OCI-LY3 (cell line): ENCODE data around the gene EPHA3.

Experiments used
- H2AFZ ChIP-seq: fragments of 200-600, 300-600 bp; shearing (Covaris generic); 2 replicates; pipeline ENCODE4 v1.6.0; 2014; ENCODE audit warnings: antibody characterized with exemption, low read depth, low read length
- H3K27ac ChIP-seq: fragments of 200-600, 300-600 bp; sonication (generic); 2 replicates; pipeline ENCODE4 v1.5.1; 2014; ENCODE audit warnings: mild to moderate bottlenecking, low read length, moderate library complexity, mixed read lengths
- H3K27me3 ChIP-seq: fragments of 200-600, 300-600 bp; sonication (generic); 2 replicates; pipeline ENCODE4 v1.6.1; 2014; ENCODE audit warnings: low read depth, low read length, mixed read lengths
- H3K36me3 ChIP-seq: fragments of 200-600, 300-600 bp; sonication (generic); replicated peaks from 2 replicates; pipeline ENCODE3; 2014; ENCODE audit warnings: low read depth, low read length, mixed read lengths
- H3K4me1 ChIP-seq: fragments of 300-600, 200-600 bp; sonication (generic); 2 replicates; pipeline ENCODE4 v1.6.1; 2014; ENCODE audit warnings: low read length, mixed read lengths
- H3K4me2 ChIP-seq: fragments of 200-600, 300-600 bp; sonication (generic); 2 replicates; pipeline ENCODE4 v1.6.1; 2014; ENCODE audit warnings: low read length, mixed read lengths
- H3K4me3 ChIP-seq: fragments of 300-600, 200-600 bp; sonication (generic); 2 replicates; pipeline ENCODE4 v1.5.1; 2014; ENCODE audit warnings: antibody characterized with exemption, mild to moderate bottlenecking, low read length, moderate library complexity
- H3K79me2 ChIP-seq: fragments of 300-600, 200-600 bp; shearing (Covaris generic); 2 replicates; pipeline ENCODE4 v1.6.1; 2014; ENCODE audit warnings: mild to moderate bottlenecking, low read length, mixed read lengths
- H3K9ac ChIP-seq: fragments of 300-600, 200-600 bp; shearing (Covaris generic); 2 replicates; pipeline ENCODE4 v1.6.0; 2014; ENCODE audit warnings: mild to moderate bottlenecking, low read length, moderate library complexity
- H3K9me3 ChIP-seq: fragments of 200-600, 300-600 bp; shearing (Covaris generic); 2 replicates; pipeline ENCODE4 v1.6.1; 2014; ENCODE audit warnings: low read length, mixed read lengths; ENCODE audit not compliant: insufficient read depth
- H4K20me1 ChIP-seq: fragments of 200-600, 300-600 bp; sonication (generic); 2 replicates; pipeline ENCODE4 v1.6.1; 2016; ENCODE audit warnings: low read length, mixed read lengths; ENCODE audit not compliant: insufficient read depth
- CTCF ChIP-seq: fragments of 200-600, 300-600 bp; sonication (generic); IDR thresholded peaks from 2 replicates; pipeline ENCODE4 v1.5.1; 2014; ENCODE audit warnings: antibody characterized with exemption, low read length, low read depth
- EZH2phosphoT487 ChIP-seq: fragments of 200-600 bp; shearing (Covaris generic); IDR thresholded peaks from 2 replicates; pipeline ENCODE4 v1.6.1; 2018; ENCODE audit warnings: antibody characterized with exemption, mixed run types, low read depth

Gene EPHA3

GRCh38 chr3:89405176-89405575 lies 297.8 kb downstream of the EPHA3 start:
- no peaks in the 10 kb centered on the region for H4K20me1 ChIP-seq

GRCh38 chr3:89405593-89405992 lies 298.2 kb downstream of the EPHA3 start:
- Histone ChIP-seq H3K4me3 (no peak overlapping the region), H3K36me3 (no peaks in the 10 kb centered on the region), H3K4me1 (peaks cover 30% of the 10 kb centered on the region), H2AFZ (peak overlapping the region; percentile 51; the same call in 1 of the 2 replicates), H4K20me1 (no peaks in the 10 kb centered on the region), H3K27me3 (no peaks in the 10 kb centered on the region), H3K79me2 (no peaks in the 10 kb centered on the region), H3K4me2 (peak overlapping the region; percentile 56), H3K9me3 (no peaks in the 10 kb centered on the region), H3K27ac (no peak overlapping the region), H3K9ac (no peak overlapping the region)
- no peak for TF ChIP-seq CTCF
- TF ChIP-seq EZH2phosphoT487: no peak

More at GRCh38 chr3:89405176-89405575, 297.8 kb downstream of the EPHA3 start:
- H3K4me2 ChIP-seq: peak overlapping the region; percentile 56
- TF ChIP-seq EZH2phosphoT487 (no peak), CTCF (no peak)
- peaks cover 30% of the 10 kb centered on the region for H3K4me1 ChIP-seq
- no peak overlapping the region for H3K27ac ChIP-seq
- no peaks in the 10 kb centered on the region for H3K9me3 ChIP-seq
- H3K4me3 ChIP-seq: peak overlapping the region; percentile 23
- H3K9ac ChIP-seq: no peak overlapping the region
- peak overlapping the region; percentile 51; the same call in 1 of the 2 replicates for H2AFZ ChIP-seq
- no peaks in the 10 kb centered on the region for H3K36me3 ChIP-seq
- no peaks in the 10 kb centered on the region for H3K79me2 ChIP-seq
- no peaks in the 10 kb centered on the region for H3K27me3 ChIP-seq

GRCh38 chr3:89411201-89411600 lies 303.8 kb downstream of the EPHA3 start:
- Histone ChIP-seq H3K79me2 (no peaks in the 10 kb centered on the region), H2AFZ (no peak overlapping the region)

GRCh38 chr3:89414270-89414669 lies 306.8 kb downstream of the EPHA3 start:
- Histone ChIP-seq H3K36me3 (no peaks in the 10 kb centered on the region), H3K4me1 (no peaks in the 10 kb centered on the region), H3K79me2 (no peaks in the 10 kb centered on the region), H3K9ac (no peak overlapping the region), H3K27me3 (no peaks in the 10 kb centered on the region), H3K9me3 (no peaks in the 10 kb centered on the region), H3K27ac (no peak overlapping the region), H3K4me2 (no peak overlapping the region), H2AFZ (no peak overlapping the region), H4K20me1 (no peaks in the 10 kb centered on the region), H3K4me3 (no peak overlapping the region)
- TF ChIP-seq EZH2phosphoT487 (no peak), CTCF (no peak)

More at GRCh38 chr3:89411201-89411600, 303.8 kb downstream of the EPHA3 start:
- Histone ChIP-seq H3K4me2 (no peak overlapping the region), H3K27ac (no peak overlapping the region), H3K36me3 (no peaks in the 10 kb centered on the region), H4K20me1 (no peaks in the 10 kb centered on the region), H3K4me3 (no peak overlapping the region), H3K4me1 (peaks cover 14% of the 10 kb centered on the region), H3K9me3 (no peaks in the 10 kb centered on the region), H3K27me3 (no peaks in the 10 kb centered on the region), H3K9ac (no peak overlapping the region)
- TF ChIP-seq CTCF (no peak), EZH2phosphoT487 (no peak)
